GM10248 (cell line): ENCODE data around the gene AOPEP.

Experiments
- CTCF ChIA-PET: fragments of 300-600 bp; sonication (Branson Sonifier 250); formaldehyde crosslinking; extraction: SDS; loops from one replicate; lab custom pipeline; 2021; ENCODE audit warnings: antibody characterized with exemption; lab: Yijun Ruan, JAX
- POLR2A ChIA-PET: fragments of 350-650 bp; sonication (Branson Sonifier 250); formaldehyde crosslinking; extraction: SDS; loops from one replicate; lab custom pipeline; 2020; ENCODE audit warnings: antibody characterized with exemption; lab: Yijun Ruan, JAX
- DNase-seq: peaks from one replicate; pipeline ENCODE4 v3.0.0; 2012; ENCODE audit errors: extremely low spot score
- TF ChIP-seq, protein P1 (sequence below): IDR thresholded peaks from 2 replicates; pipeline ENCODE4 v1.5.1; 2012; ENCODE audit warnings: mild to moderate bottlenecking, low read depth; ENCODE audit errors: extremely low read depth, missing control alignments, control extremely low read depth

The AOPEP gene

DNA sequence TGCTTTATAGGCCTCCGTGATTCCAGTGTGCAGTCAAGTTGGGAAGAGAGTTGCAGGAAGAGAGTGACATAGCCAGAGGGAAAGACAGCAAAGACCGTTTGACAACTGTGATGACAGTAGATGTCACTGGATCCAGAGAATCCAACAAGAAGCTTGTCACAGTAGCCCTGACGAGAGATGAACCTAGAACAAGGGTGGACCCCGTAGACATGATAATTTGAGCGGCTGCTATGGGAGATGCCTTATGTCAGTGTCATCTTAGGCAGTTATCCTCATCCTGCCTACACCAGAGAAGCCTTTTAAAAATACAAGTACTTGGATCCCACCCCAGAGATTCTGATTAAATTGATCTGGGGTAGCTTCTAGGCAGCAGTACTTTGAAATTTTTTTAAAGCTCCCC, 125.4 kb downstream of the AOPEP start:
- TF ChIP-seq, protein P1, sequence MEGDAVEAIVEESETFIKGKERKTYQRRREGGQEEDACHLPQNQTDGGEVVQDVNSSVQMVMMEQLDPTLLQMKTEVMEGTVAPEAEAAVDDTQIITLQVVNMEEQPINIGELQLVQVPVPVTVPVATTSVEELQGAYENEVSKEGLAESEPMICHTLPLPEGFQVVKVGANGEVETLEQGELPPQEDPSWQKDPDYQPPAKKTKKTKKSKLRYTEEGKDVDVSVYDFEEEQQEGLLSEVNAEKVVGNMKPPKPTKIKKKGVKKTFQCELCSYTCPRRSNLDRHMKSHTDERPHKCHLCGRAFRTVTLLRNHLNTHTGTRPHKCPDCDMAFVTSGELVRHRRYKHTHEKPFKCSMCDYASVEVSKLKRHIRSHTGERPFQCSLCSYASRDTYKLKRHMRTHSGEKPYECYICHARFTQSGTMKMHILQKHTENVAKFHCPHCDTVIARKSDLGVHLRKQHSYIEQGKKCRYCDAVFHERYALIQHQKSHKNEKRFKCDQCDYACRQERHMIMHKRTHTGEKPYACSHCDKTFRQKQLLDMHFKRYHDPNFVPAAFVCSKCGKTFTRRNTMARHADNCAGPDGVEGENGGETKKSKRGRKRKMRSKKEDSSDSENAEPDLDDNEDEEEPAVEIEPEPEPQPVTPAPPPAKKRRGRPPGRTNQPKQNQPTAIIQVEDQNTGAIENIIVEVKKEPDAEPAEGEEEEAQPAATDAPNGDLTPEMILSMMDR: no peak
- DNase-seq: no peak
- ChIA-PET CTCF (interaction anchor here (1.2 to 1.8 kb wide), 4 partner anchors 9 to 26 kb away, joined by 3 to 4 read pairs (median 4); no protein-coding TSS in a partner anchor), POLR2A (no interaction called here)

DNA sequence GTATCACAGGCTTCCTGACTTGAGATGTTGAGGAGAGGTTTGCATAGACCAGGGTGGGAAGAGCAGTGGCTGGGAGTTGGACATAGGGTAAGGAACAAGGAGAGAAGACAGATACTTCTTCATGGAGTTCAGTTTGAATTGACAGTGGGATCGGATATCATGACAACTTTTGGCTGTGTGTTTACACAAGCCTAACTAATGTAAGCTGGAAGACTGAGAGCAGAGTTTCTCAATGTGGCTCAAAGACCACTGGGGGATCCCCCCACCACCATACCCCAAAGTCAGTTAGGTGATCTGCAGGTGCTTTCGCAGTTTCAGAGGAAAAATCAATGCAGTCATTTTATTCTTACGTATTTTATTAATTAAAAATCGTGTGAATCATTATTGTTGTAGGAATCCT, 125.9 kb downstream of the AOPEP start:
- ChIA-PET POLR2A (no interaction called here), CTCF (interaction anchor here (1.2 to 1.8 kb wide), 3 partner anchors 13 to 26 kb away, joined by 3 to 4 read pairs (median 3); no protein-coding TSS in a partner anchor)
- no peak for DNase-seq
- TF ChIP-seq, protein P1: no peak

DNA sequence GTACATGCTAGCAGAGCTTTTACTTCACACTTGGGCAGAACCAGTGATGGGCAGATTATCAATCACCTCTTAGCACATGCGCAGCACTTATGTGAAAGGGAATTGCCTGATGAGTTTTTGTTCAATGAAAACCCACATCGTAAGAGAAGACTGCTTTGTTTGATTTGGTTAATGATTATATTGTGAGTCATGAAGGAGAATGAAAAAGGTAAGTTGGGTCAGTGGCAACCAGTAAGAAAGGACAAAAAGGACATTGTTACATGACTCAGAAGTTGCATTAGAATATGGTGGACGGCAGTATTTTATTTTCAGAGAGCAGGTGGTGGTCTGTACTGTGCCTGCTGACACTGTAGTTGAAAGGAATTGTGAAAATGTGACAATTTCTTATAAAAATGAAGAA, 127.4 kb downstream of the AOPEP start:
- CTCF ChIA-PET: interaction anchor here (1.4 to 1.6 kb wide), 3 partner anchors 9 to 70 kb away, joined by 4 read pairs; no protein-coding TSS in a partner anchor
- POLR2A ChIA-PET: no interaction called here
- TF ChIP-seq, protein P1: no peak
- no peak for DNase-seq

DNA sequence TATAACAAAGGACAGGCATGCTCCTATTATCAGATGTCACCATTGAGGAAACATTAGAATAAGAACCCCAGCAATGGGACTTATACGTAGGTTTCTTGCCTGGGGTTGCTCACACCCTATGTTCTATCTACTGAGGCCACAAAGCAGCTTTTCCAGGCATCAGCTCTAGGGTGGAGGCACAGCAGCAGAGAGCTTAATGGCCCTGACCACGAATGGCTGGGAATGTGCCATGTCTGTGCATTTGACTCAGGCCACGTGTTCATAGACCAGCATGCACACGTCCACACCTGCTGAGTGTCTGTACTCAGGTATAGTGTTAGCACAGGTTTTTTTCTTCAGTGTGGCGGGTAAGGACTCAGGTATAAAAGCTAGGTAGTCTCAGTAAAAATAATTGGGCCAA, 129.4 kb downstream of the AOPEP start:
- TF ChIP-seq, protein P1: no peak
- POLR2A ChIA-PET: interaction anchor here (0.7 kb wide), 1 partner anchor 29 kb away, joined by 4 read pairs; no protein-coding TSS in a partner anchor
- DNase-seq: no peak
- CTCF ChIA-PET: interaction anchor here (1.1 to 1.5 kb wide), 3 partner anchors 30 to 272 kb away, joined by 3 to 4 read pairs (median 4); no protein-coding TSS in a partner anchor

DNA sequence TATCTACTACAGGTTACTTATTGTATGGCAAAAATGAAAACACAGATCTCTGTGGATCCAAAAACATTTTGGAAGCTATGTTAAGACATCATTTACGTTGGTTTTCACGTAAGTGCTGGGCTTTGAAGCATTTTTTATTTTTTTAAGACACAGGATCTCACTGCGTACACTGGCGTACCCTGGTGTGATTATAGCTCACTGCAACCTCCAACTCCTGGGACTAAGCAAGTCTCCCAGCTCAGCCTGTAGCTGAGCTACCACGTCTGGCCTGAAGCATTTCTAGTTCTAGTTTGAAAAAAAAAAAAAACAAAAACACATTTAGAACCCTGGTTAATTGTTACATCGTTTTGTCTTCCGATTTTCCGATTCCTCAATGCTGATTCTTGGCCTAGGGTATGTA, 131.3 kb downstream of the AOPEP start:
- no peak for DNase-seq
- POLR2A ChIA-PET: no interaction called here
- CTCF ChIA-PET: interaction anchor here (0.7 to 1.0 kb wide), 3 partner anchors 12 to 60 kb away, joined by 3 read pairs; no protein-coding TSS in a partner anchor
- TF ChIP-seq, protein P1: no peak

DNA sequence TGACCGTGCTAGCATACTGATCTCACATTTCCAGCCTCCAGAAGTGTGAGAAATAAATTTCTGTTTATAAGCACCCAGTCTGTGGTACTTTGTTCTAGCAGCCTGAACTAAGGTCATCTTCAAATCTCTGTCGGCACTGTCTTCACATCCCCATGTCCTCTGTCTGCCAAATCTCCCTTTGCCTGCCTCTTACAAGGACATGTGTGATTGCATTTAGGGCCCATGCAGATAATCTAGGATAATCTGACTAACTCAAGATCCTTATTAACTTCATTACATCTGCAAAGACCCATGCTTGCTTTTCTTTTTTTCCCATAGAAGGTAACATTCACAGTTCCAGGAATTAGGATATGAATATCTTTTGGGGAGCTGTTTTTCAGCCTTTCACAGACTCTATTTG, 132.7 kb downstream of the AOPEP start:
- POLR2A ChIA-PET: no interaction called here
- TF ChIP-seq, protein P1: no peak
- DNase-seq: no peak
- CTCF ChIA-PET: interaction anchor here (1.0 kb wide), 1 partner anchor 22 kb away, joined by 3 read pairs; no protein-coding TSS in a partner anchor

DNA sequence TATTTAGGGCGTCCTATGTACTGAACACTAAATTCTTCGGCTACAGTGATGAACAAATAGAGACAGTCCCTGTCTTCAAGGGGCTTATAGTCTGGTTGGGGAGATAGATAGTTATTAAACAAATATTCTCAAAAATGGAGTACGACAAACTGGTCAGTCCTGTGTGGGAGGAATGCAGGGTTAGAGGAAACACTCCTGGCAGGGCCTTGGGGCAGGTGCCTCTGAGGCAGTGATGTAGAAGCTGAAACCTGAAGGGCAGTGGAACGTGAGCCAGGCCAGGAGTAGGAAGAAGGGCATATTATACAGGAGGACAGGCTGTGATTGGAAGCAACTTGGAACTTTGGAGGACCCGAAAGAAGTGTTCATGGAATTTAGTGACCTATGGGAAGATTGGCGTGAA, 133.4 kb downstream of the AOPEP start:
- DNase-seq: no peak
- TF ChIP-seq, protein P1: no peak
- POLR2A ChIA-PET: interaction anchor here (0.6 kb wide), 1 partner anchor 295 kb away, joined by 8 read pairs; no protein-coding TSS in a partner anchor
- CTCF ChIA-PET: interaction anchor here (1.0 to 1.6 kb wide), 2 partner anchors 9 to 22 kb away, joined by 3 to 4 read pairs; no protein-coding TSS in a partner anchor
